ENCODE results near the gene SLF2.

SLF2 gene

DNA sequence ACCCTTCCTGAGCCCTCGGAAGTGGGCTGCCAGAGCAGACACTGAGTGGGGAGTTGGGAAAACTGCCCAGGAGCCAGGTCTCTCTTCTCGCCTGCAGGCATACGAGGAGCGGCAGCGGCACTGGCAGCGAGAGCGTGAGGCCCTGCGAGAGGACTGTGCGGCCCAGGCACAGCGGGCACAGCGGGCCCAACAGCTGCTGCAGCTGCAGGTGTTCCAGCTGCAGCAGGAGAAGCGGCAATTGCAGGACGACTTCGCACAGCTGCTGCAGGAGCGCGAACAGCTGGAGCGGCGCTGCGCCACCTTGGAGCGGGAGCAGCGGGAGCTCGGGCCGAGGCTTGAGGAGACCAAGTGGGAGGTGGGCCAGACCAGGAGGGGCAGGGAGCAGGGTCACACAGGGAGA is 92.6 kb downstream of the SLF2 start:
- H3K4me3 ChIP-seq (replicated peaks; ENCODE audit: low read depth, low read length), result no peak overlapping the region
- TF ChIP-seq, protein P1, sequence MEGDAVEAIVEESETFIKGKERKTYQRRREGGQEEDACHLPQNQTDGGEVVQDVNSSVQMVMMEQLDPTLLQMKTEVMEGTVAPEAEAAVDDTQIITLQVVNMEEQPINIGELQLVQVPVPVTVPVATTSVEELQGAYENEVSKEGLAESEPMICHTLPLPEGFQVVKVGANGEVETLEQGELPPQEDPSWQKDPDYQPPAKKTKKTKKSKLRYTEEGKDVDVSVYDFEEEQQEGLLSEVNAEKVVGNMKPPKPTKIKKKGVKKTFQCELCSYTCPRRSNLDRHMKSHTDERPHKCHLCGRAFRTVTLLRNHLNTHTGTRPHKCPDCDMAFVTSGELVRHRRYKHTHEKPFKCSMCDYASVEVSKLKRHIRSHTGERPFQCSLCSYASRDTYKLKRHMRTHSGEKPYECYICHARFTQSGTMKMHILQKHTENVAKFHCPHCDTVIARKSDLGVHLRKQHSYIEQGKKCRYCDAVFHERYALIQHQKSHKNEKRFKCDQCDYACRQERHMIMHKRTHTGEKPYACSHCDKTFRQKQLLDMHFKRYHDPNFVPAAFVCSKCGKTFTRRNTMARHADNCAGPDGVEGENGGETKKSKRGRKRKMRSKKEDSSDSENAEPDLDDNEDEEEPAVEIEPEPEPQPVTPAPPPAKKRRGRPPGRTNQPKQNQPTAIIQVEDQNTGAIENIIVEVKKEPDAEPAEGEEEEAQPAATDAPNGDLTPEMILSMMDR (IDR thresholded peaks at IDR 0.05; ENCODE audit: low read length, missing control alignments), result no peak
- DNase-seq (ENCODE audit: low read depth), result no peak

DNA sequence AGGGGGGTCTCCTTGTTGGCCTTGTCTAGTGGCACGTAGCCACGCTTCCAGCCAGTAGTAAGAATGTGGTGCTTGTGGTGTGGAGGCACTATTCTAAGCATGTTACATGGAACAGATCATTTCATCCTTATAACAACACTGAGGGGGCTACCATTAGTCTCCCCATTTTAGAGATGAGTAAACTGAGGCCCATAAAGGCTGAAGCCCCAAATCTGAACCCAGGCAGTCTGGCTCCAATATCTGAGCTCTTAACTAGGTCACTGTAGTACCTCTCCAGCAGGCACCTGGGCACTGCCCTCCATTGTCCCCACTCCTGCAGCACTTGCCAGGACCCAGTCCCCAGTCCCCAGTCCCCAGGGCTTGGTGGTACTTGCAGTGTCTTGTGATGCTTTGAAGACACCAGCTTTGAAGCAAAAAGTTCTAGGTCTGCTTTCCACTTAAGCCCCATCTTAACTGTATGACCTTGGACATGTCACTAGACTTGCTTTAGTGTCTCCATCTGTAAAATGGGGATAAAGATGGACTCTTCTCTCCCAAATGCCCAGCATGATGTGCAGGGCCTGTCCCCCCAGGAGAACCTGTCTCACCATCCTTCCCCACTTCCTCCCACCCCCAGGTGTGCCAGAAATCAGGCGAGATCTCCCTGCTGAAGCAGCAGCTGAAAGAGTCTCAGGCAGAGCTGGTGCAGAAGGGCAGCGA is 93.3 kb downstream of the SLF2 start:
- TF ChIP-seq, protein P1 (IDR thresholded peaks at IDR 0.05; ENCODE audit: low read length, missing control alignments), result no peak
- no peak overlapping the region for H3K4me3 ChIP-seq (replicated peaks; ENCODE audit: low read depth, low read length)
- DNase-seq (ENCODE audit: low read depth), result no peak

GRCh38 chr10:101006593-101007098 is 93.9 kb downstream of the SLF2 start:
- TF ChIP-seq, protein P1 (IDR thresholded peaks at IDR 0.05; ENCODE audit: low read length, missing control alignments), result no peak
- DNase-seq (ENCODE audit: low read depth), result no peak
- H3K4me3 ChIP-seq (replicated peaks; ENCODE audit: low read depth, low read length), result no peak overlapping the region

DNA sequence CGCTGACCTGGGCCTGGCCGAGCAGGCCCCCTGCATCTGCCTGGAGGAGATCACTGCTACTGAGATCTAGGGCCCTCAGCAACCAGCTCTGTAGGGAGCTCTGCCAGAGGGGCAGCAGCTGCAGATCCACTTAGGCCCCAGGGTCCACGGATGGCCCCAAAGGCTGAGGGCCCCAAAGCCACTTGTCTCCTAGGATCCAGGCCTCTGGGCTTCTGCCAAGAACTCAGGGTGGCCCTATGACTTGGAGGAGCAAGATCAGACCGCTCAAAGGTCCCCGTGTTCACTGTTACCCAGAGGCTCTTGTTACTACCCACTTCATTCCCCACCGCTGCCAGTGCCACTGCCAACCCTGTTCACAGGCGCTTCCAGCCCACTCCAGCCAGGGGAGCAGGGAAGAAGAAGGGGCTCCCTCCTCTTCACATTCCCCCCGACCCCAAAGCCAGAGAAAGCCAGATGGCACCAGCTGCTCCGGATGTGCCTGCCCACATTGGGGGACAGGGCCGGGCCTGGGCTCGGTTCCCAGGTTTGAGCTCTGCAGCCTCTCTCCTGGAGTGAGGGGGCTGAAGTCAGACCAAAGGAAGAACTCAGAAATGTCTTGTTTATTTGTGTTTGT is 94.4 kb downstream of the SLF2 start:
- TF ChIP-seq, protein P1 (IDR thresholded peaks at IDR 0.05; ENCODE audit: low read length, missing control alignments), result no peak
- no peak overlapping the region for H3K4me3 ChIP-seq (replicated peaks; ENCODE audit: low read depth, low read length)
- DNase-seq (ENCODE audit: low read depth), result no peak

DNA sequence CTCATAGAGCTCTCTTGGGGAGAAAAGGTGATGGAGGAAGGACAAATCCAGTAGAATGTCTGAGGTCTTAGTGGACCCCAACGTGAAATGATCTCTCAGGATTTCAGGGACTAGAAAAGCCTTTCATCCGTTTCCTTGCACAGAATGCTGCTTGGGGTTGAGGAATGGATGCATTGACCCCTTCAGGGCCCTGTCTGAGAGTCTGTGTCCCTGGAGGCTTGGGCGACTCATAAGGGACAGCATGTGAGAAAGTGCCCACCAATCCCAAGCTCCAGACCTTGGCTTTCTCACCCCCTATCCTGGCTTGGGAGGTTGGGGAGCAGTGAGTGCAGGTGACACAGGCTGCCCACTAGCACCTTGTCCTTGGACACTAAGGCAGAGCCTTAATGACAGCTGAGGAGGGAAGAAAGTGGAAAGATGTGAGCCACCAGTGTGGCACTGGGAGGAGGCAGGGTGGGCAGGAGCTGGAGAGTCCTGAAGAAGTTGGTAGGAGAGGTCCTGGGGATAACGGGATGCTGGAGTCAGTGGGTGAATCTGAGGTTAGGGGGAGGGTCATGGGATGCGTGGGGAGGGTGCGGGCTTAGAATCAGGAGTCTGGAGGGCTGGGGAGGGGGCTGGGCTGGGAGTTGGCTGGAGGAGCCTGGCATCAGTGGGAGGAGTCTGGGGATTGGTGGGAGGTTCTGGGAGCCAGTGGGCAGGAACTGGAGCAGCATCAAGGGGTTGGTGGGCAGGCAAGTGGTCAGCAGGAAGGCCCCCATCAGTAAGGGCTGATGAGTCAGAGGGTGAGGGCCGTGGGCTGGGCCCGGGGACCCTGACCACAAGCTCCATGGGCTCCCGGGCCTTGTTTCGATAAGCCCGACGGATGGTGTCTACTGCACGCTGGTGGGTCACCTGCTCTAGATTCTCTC is 95.4 kb downstream of the SLF2 start:
- DNase-seq (ENCODE audit: low read depth), result no peak
- TF ChIP-seq, protein P1 (IDR thresholded peaks at IDR 0.05; ENCODE audit: low read length, missing control alignments), result no peak
- no peak overlapping the region for H3K4me3 ChIP-seq (replicated peaks; ENCODE audit: low read depth, low read length)

GRCh38 chr10:101008823-101009423 is 96.2 kb downstream of the SLF2 start:
- no peak overlapping the region for H3K4me3 ChIP-seq (replicated peaks; ENCODE audit: low read depth, low read length)
- TF ChIP-seq, protein P1 (IDR thresholded peaks at IDR 0.05; ENCODE audit: low read length, missing control alignments), result no peak
- DNase-seq (ENCODE audit: low read depth), result no peak

Data from fibroblast of pulmonary artery (primary cell).